ENCODE results near the gene NDUFA3. TPM values are rescaled to one million over a fixed set of nuclear protein-coding genes. Genes with fewer than 3 reads are reported as not detected.

The NDUFA3 gene
- total and polyA plus RNA-seq, 10 of the 15 experiments (the other 5 are each of a cell fraction or from before 2014, with no cell fraction given), result 40.0 to 335 (median 153) TPM

DNA sequence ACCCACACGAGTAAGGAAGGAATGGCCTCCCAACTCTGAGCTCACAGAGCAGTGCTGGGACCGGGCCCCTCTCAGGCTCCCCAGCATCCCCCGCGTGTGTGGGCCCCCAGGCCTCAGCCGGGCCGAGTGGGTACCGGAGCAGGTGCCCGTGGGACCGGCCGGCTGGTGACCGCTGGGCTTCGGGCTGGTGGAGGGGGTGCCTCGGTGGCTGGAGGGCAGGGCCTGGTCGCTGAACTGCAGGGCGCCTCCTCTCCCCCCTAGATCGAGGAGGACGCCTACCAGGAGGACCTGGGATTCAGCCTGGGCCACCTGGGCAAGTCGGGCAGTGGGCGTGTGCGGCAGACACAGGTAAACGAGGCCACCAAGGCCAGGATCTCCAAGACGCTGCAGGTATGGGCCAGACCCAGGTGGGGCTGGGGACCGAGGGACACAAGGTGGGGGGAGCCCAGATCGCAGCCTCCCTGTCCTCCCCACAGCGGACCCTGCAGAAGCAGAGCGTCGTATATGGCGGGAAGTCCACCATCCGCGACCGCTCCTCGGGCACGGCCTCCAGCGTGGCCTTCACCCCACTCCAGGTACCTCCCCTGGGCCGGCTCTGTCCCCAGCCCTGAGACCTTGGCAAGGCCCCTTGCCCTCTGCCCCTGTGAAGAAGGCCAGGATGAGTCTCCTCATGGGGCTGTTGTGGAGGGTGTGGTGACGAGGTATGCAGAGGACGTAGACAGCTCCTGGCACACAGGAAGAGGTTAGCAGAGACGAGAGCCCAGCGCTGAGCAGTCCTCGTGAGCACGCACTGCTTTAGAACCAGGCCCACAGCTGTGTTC, 26.4 kb downstream of the NDUFA3 start:
- Histone ChIP-seq H3K4me2 (ENCODE audit: control insufficient read depth, insufficient read depth) (no peak overlapping the region), H3K9me3 (replicated peaks; ENCODE audit: control insufficient read depth, insufficient read depth, low read length) (peaks cover 2% of the 10 kb centered on the region; the same call in 2 of the 3 replicates), H3K4me3 (no peak overlapping the region), H3K4me1 (ENCODE audit: control insufficient read depth, insufficient read depth, low read length) (no peaks in the 10 kb centered on the region), H4K20me1 (ENCODE audit: control insufficient read depth, insufficient read depth) (no peaks in the 10 kb centered on the region), H3K27ac (ENCODE audit: control insufficient read depth, insufficient read depth) (no peak overlapping the region), H3K27me3 (replicated peaks in 1 of 2; ENCODE audit: control insufficient read depth in 2 of 2, insufficient read depth in 2 of 2, low read length in 1 of 2) (no peaks in the 10 kb centered on the region), H3K36me3 (ENCODE audit: control insufficient read depth in 2 of 2, insufficient read depth in 2 of 2, low read length in 1 of 2) (peaks cover 0 to 22% of the 10 kb centered on the region in 2 experiments; a peak in 3 of 4 replicates), H3K79me2 (ENCODE audit: control insufficient read depth, insufficient read depth, low read length) (no peaks in the 10 kb centered on the region), H3K9ac (ENCODE audit: control insufficient read depth, insufficient read depth, low read length) (no peak overlapping the region), H2AFZ (ENCODE audit: control insufficient read depth, low read depth, low read length) (no peak overlapping the region)
- BruUV-seq (replicated peaks), result no TSS peak
- POLR2A ChIA-PET, result no interaction called here
- RAD21 ChIA-PET (ENCODE audit: unreplicated experiment), result no interaction called here
- TF ChIP-seq NR2F1 (conservative IDR thresholded peaks at IDR 0.05) (no peak), RUNX3 (IDR thresholded peaks at IDR 0.05; ENCODE audit: low read length) (no peak), SIN3A (IDR thresholded peaks at IDR 0.05; ENCODE audit: low read depth, low read length) (no peak), IKZF1 (conservative IDR thresholded peaks at IDR 0.05) (no peak), BHLHE40 (IDR thresholded peaks at IDR 0.05; ENCODE audit: borderline replicate concordance in 1 of 2, low read depth in 2 of 2, low read length in 1 of 2) (no peak), RBBP5 (conservative IDR thresholded peaks at IDR 0.05) (no peak), TCF12 (IDR thresholded peaks at IDR 0.05; ENCODE audit: low read depth, low read length) (no peak)
- TF ChIP-seq, protein P1, sequence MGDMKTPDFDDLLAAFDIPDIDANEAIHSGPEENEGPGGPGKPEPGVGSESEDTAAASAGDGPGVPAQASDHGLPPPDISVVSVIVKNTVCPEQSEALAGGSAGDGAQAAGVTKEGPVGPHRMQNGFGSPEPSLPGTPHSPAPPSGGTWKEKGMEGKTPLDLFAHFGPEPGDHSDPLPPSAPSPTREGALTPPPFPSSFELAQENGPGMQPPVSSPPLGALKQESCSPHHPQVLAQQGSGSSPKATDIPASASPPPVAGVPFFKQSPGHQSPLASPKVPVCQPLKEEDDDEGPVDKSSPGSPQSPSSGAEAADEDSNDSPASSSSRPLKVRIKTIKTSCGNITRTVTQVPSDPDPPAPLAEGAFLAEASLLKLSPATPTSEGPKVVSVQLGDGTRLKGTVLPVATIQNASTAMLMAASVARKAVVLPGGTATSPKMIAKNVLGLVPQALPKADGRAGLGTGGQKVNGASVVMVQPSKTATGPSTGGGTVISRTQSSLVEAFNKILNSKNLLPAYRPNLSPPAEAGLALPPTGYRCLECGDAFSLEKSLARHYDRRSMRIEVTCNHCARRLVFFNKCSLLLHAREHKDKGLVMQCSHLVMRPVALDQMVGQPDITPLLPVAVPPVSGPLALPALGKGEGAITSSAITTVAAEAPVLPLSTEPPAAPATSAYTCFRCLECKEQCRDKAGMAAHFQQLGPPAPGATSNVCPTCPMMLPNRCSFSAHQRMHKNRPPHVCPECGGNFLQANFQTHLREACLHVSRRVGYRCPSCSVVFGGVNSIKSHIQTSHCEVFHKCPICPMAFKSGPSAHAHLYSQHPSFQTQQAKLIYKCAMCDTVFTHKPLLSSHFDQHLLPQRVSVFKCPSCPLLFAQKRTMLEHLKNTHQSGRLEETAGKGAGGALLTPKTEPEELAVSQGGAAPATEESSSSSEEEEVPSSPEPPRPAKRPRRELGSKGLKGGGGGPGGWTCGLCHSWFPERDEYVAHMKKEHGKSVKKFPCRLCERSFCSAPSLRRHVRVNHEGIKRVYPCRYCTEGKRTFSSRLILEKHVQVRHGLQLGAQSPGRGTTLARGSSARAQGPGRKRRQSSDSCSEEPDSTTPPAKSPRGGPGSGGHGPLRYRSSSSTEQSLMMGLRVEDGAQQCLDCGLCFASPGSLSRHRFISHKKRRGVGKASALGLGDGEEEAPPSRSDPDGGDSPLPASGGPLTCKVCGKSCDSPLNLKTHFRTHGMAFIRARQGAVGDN (IDR thresholded peaks at IDR 0.05), result no peak
- TF ChIP-seq, protein P2, sequence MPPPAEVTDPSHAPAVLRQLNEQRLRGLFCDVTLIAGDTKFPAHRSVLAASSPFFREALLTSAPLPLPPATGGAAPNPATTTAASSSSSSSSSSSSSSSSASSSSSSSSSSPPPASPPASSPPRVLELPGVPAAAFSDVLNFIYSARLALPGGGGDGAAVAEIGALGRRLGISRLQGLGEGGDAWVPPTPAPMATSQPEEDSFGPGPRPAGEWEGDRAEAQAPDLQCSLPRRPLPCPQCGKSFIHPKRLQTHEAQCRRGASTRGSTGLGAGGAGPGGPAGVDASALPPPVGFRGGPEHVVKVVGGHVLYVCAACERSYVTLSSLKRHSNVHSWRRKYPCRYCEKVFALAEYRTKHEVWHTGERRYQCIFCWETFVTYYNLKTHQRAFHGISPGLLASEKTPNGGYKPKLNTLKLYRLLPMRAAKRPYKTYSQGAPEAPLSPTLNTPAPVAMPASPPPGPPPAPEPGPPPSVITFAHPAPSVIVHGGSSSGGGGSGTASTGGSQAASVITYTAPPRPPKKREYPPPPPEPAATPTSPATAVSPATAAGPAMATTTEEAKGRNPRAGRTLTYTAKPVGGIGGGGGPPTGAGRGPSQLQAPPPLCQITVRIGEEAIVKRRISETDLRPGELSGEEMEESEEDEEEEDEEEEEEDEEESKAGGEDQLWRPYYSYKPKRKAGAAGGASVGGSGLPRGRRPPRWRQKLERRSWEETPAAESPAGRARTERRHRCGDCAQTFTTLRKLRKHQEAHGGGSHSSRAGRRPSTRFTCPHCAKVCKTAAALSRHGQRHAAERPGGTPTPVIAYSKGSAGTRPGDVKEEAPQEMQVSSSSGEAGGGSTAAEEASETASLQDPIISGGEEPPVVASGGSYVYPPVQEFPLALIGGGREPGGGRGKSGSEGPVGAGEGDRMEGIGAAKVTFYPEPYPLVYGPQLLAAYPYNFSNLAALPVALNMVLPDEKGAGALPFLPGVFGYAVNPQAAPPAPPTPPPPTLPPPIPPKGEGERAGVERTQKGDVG (CRISPR knock-in tag; IDR thresholded peaks at IDR 0.05), result no peak
- TF ChIP-seq, protein P3, sequence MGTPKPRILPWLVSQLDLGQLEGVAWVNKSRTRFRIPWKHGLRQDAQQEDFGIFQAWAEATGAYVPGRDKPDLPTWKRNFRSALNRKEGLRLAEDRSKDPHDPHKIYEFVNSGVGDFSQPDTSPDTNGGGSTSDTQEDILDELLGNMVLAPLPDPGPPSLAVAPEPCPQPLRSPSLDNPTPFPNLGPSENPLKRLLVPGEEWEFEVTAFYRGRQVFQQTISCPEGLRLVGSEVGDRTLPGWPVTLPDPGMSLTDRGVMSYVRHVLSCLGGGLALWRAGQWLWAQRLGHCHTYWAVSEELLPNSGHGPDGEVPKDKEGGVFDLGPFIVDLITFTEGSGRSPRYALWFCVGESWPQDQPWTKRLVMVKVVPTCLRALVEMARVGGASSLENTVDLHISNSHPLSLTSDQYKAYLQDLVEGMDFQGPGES (IDR thresholded peaks at IDR 0.05), result no peak
- intact Hi-C loops (cut with micrococcal nuclease; ENCODE audit: unreplicated experiment), result no loop called here
- CTCF ChIA-PET, result no interaction called here
- SMC1A ChIA-PET (ENCODE audit: uncharacterized antibody, unreplicated experiment), result no interaction called here
- DNase-seq (ENCODE audit: low read depth, low spot score) (no peak), FAIRE-seq (no peak), ATAC-seq (no peak)
- over 99% methylated on average over 41 of the region's 41 CpGs for WGBS (ENCODE audit: insufficient coverage, insufficient replicate concordance, low lambda C conversion rate, missing lambda C conversion rate)
- in situ Hi-C loops (cut with MboI), result loop anchor here (25.0 kb wide), 1 partner anchor 1533 kb away; the partner anchor contains the start of gene U2AF2
